WTC11 (cell line): ENCODE results near the gene UPF2. TPM values are rescaled to one million over a fixed set of nuclear protein-coding genes. Genes with fewer than 3 reads are reported as not detected.
"Not testable (repeated sequence)": the region's sequence is repeated elsewhere in the genome, so short reads cannot be mapped to it uniquely, and the experiment has no call there.

ENCODE experiments used
- ATAC-seq: fragments of 200-7000 bp; cut with Tn5 transposase; 2 replicates; pipeline ENCODE4 v1.10.0; 2021; ENCODE audit warnings: mild to moderate bottlenecking, moderate library complexity
- CTCF ChIA-PET: fragments of 300-600 bp; sonication (Branson Sonifier 250); formaldehyde crosslinking; loops from one replicate; lab custom pipeline; 2021; ENCODE audit warnings: antibody characterized with exemption; lab: Charles Lee
- POLR2A ChIA-PET: fragments of 350-600 bp; sonication (Branson Sonifier 250); formaldehyde crosslinking; loops from one replicate; lab custom pipeline; 2021; ENCODE audit warnings: antibody characterized with exemption; lab: Charles Lee
- DNase-seq: peaks from one replicate; pipeline ENCODE4 v3.0.0; 2021; ENCODE audit warnings: low spot score
- H3K27ac Mint-ChIP-seq: 2 replicates; pipeline ENCODE4 v1.8.0; 2021; ENCODE audit warnings: mixed read lengths
- H3K27me3 Mint-ChIP-seq: 2 replicates; pipeline ENCODE4 v1.8.0; 2021; ENCODE audit warnings: low read depth, mild to moderate bottlenecking, moderate library complexity, mixed read lengths
- H3K36me3 Mint-ChIP-seq: 2 replicates; pipeline ENCODE4 v1.8.0; 2021; ENCODE audit warnings: mixed read lengths
- H3K4me1 Mint-ChIP-seq: 2 replicates; pipeline ENCODE4 v1.8.0; 2022; ENCODE audit warnings: mixed read lengths
- H3K4me3 Mint-ChIP-seq: 2 replicates; pipeline ENCODE4 v1.8.0; 2021; ENCODE audit warnings: mild to moderate bottlenecking, moderate library complexity, mixed read lengths
- H3K9me3 Mint-ChIP-seq: 2 replicates; pipeline ENCODE4 v1.8.0; 2021; ENCODE audit warnings: mixed read lengths
- ARID4B ChIP-seq: sonication (generic); formaldehyde crosslinking; IDR thresholded peaks from 2 replicates; pipeline ENCODE4 v1.8.0; 2023; ENCODE audit warnings: missing genetic modification reagents, mild to moderate bottlenecking, borderline replicate concordance
- GABPB1 ChIP-seq: sonication (generic); formaldehyde crosslinking; IDR thresholded peaks from 2 replicates; pipeline ENCODE4 v1.8.1; 2023; ENCODE audit warnings: mild to moderate bottlenecking, missing genetic modification reagents
- SMAD3 ChIP-seq: sonication (generic); formaldehyde crosslinking; IDR thresholded peaks from 2 replicates; pipeline ENCODE4 v1.8.0; 2022; ENCODE audit warnings: missing genetic modification reagents, mild to moderate bottlenecking, borderline replicate concordance
- ZNF138 ChIP-seq: sonication (generic); formaldehyde crosslinking; conservative IDR thresholded peaks from 2 replicates; pipeline ENCODE4 v1.8.1; 2022; ENCODE audit warnings: mild to moderate bottlenecking, moderate library complexity, missing genetic modification reagents
- total RNA-seq: library from RNA; stranded (reverse); gene quantifications from 3 replicates; pipeline ENCODE4 v1.2.3, GENCODE V29; 2021
- TF ChIP-seq, protein P1 (sequence below): fragments of 250-450 bp; sonication (Bioruptor Pico); IDR thresholded peaks from 2 replicates; pipeline ENCODE4 v1.9.0; 2021; ENCODE audit warnings: mild to moderate bottlenecking, borderline replicate concordance
- TF ChIP-seq, protein P2 (sequence below): fragments of 200-600 bp; IDR thresholded peaks from 2 replicates; pipeline ENCODE4 v1.8.0; 2022; ENCODE audit warnings: antibody characterized with exemption

The UPF2 gene
- total RNA-seq, 1 experiment from 2014 or later = 24.3 TPM

DNA sequence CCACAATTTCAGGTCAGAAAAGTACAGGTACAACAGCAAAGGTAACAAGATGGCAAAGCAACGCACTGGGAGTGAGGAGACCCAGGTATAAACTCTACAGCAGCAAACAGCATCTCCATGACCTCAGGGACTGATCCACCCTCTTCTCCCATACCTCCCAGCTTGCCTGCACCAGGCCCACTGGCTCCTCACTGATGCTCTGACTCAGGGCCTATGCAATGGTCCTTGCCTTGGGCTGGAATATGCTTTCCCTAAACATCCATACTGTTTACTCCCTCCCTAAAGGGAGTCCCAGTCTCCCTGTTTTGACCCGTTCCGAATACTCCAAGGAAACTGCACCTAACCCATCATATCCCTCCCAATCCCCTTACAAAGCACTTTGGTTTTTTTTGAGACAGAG is 60.4 kb downstream of the UPF2 start (continued):
- TF ChIP-seq, protein P1, sequence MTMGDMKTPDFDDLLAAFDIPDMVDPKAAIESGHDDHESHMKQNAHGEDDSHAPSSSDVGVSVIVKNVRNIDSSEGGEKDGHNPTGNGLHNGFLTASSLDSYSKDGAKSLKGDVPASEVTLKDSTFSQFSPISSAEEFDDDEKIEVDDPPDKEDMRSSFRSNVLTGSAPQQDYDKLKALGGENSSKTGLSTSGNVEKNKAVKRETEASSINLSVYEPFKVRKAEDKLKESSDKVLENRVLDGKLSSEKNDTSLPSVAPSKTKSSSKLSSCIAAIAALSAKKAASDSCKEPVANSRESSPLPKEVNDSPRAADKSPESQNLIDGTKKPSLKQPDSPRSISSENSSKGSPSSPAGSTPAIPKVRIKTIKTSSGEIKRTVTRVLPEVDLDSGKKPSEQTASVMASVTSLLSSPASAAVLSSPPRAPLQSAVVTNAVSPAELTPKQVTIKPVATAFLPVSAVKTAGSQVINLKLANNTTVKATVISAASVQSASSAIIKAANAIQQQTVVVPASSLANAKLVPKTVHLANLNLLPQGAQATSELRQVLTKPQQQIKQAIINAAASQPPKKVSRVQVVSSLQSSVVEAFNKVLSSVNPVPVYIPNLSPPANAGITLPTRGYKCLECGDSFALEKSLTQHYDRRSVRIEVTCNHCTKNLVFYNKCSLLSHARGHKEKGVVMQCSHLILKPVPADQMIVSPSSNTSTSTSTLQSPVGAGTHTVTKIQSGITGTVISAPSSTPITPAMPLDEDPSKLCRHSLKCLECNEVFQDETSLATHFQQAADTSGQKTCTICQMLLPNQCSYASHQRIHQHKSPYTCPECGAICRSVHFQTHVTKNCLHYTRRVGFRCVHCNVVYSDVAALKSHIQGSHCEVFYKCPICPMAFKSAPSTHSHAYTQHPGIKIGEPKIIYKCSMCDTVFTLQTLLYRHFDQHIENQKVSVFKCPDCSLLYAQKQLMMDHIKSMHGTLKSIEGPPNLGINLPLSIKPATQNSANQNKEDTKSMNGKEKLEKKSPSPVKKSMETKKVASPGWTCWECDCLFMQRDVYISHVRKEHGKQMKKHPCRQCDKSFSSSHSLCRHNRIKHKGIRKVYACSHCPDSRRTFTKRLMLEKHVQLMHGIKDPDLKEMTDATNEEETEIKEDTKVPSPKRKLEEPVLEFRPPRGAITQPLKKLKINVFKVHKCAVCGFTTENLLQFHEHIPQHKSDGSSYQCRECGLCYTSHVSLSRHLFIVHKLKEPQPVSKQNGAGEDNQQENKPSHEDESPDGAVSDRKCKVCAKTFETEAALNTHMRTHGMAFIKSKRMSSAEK (CRISPR knock-in tag) = no peak
- TF ChIP-seq ARID4B (CRISPR knock-in tag) (no peak), GABPB1 (CRISPR knock-in tag) (no peak)

- Mint-ChIP-seq H3K4me3 (no peak overlapping the region), H3K27ac (no peak overlapping the region), H3K9me3 (peaks cover 18% of the 10 kb centered on the region), H3K4me1 (peaks cover 19% of the 10 kb centered on the region), H3K36me3 (peaks cover 29% of the 10 kb centered on the region), H3K27me3 (no peaks in the 10 kb centered on the region)
- TF ChIP-seq SMAD3 (CRISPR knock-in tag) = no peak
- ChIA-PET CTCF (interaction anchor here (1.1 kb wide), 2 partner anchors 123 to 193 kb away, joined by 3 to 4 read pairs; no protein-coding TSS in a partner anchor), POLR2A (no interaction called here)
- ATAC-seq (no peak), DNase-seq (no peak)
Observed at GRCh38 chr10:11975795-11976194, 66.8 kb downstream of the UPF2 start.

- Mint-ChIP-seq H3K9me3 (peaks cover 18% of the 10 kb centered on the region), H3K36me3 (peaks cover 25% of the 10 kb centered on the region)
- H3K27ac Mint-ChIP-seq, CTCF ChIA-PET, H3K4me1 Mint-ChIP-seq, H3K27me3 Mint-ChIP-seq, H3K4me3 Mint-ChIP-seq, POLR2A ChIA-PET, ATAC-seq, DNase-seq: not testable (repeated sequence)
Observed at GRCh38 chr10:11972523-11972922, 70.1 kb downstream of the UPF2 start.

GRCh38 chr10:11962176-11962575 is 80.4 kb downstream of the UPF2 start:
- Mint-ChIP-seq H3K4me1 (no peaks in the 10 kb centered on the region), H3K9me3 (peaks cover 4% of the 10 kb centered on the region; the same call in 1 of the 2 replicates), H3K27ac (no peak overlapping the region), H3K4me3 (no peak overlapping the region), H3K36me3 (peaks cover 52% of the 10 kb centered on the region), H3K27me3 (no peaks in the 10 kb centered on the region)
- DNase-seq (no peak), ATAC-seq (no peak)
- ChIA-PET POLR2A (no interaction called here), CTCF (no interaction called here)
- no peak for TF ChIP-seq ZNF138
- TF ChIP-seq, protein P2, sequence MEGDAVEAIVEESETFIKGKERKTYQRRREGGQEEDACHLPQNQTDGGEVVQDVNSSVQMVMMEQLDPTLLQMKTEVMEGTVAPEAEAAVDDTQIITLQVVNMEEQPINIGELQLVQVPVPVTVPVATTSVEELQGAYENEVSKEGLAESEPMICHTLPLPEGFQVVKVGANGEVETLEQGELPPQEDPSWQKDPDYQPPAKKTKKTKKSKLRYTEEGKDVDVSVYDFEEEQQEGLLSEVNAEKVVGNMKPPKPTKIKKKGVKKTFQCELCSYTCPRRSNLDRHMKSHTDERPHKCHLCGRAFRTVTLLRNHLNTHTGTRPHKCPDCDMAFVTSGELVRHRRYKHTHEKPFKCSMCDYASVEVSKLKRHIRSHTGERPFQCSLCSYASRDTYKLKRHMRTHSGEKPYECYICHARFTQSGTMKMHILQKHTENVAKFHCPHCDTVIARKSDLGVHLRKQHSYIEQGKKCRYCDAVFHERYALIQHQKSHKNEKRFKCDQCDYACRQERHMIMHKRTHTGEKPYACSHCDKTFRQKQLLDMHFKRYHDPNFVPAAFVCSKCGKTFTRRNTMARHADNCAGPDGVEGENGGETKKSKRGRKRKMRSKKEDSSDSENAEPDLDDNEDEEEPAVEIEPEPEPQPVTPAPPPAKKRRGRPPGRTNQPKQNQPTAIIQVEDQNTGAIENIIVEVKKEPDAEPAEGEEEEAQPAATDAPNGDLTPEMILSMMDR = no peak
